ENCODE measurements around the gene RELN.

GRCh38 chr7:103929901-103930311, 59.6 kb downstream of the RELN start:
- TF ChIP-seq PATZ1 (CRISPR knock-in tag; IDR thresholded peaks at IDR 0.05; ENCODE audit: borderline replicate concordance) (no peak), TCF4 (CRISPR knock-in tag; IDR thresholded peaks at IDR 0.05; ENCODE audit: borderline replicate concordance) (no peak), ZFP3 (CRISPR knock-in tag; IDR thresholded peaks at IDR 0.05) (no peak)

All from SK-N-SH treated with all-trans-retinoic acid at 6 μM for 48 hours (cell line).